ENCODE data around the gene TBC1D2B. TPM values are rescaled to one million over a fixed set of nuclear protein-coding genes. Genes with fewer than 3 reads are reported as not detected.

TBC1D2B gene
- polyA plus RNA-seq, 1 donor: 26.7 TPM

DNA sequence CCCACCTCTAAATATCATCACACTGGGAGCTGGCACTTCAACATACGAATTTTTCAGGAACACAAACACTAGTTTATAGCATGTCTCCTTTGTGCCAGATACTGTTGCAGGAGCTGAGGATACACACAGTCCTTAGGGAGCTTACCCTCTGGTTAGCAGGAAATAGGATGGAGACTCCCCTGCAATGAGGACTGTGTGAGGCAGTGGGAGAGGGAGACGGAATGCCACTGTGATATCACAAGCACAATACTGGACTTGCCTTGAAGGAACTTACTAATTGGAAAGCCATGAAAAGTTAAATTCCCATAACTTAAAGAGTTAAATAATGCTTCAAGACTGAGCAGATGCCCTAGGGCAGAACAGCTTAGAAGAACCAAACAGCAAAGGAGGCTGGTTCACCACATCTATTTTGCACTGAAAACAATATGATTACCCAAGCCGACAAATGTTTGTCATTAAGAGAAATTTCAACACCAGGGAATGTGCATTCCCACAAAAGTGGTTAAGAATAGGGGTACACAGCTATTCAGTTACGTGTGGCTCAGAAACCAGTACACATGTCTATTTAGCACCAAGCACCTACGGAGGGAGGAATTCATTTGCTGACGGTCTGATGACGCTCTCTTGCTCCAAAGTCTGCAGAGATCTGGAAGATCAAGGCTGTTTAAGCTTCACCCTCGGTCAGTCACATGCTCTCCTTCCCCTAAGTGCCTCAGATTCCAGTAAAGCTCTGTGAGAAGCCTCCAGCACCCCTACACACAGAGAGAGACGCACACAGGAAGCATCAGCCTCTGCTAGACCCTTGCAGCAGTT lies 5.2 kb downstream of the TBC1D2B start:
- no peak for DNase-seq

- DNase-seq: no peak
Measured at GRCh38 chr15:78071383-78071782, 6.1 kb downstream of the TBC1D2B start.

- no peak for DNase-seq
Measured at GRCh38 chr15:78070049-78070700, 7.3 kb downstream of the TBC1D2B start.

DNA sequence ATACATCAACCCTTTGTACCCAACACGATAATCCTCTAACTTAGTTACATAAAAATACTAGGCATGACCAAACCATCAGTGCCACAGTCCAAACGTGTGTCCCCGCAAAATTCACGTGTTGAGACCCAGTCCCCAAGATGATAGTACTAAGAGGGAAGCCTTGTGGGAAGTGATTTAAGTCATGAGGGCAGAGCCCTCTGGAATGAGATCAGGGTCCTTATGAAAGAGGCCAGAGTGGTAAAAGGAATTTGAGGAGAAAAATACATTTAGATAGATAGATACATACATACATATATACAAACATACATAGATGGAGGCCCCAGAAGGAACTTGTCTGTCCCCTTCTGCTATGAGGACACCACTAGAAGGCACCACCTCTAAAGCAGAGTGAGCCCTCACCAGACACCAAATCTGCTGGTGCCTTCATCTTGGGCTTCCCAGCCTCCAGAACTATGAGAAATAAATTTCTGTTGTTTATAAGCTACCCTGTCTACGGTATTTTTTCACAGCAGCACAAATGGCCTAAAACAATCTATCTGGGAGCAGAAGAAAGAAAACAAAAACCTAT lies 8.0 kb downstream of the TBC1D2B start:
- DNase-seq: no peak

DNA sequence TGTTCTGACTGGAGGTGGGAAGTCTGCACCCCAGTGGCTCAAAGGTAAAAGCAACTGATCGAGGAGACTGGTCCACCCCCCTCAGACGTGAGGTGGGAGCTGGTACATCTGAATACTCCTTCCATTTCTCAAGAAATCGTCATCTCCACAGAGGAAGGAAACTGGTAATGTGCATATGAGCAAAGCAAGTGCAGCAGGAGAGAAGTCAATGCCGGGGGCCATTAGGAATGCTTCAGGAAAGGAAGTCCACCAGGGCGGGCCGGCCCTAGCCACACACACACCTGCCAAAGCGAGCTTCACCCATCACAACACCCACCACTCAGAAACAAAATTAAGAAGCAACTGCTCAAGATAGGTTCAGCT lies 8.5 kb downstream of the TBC1D2B start:
- DNase-seq: no peak

DNA sequence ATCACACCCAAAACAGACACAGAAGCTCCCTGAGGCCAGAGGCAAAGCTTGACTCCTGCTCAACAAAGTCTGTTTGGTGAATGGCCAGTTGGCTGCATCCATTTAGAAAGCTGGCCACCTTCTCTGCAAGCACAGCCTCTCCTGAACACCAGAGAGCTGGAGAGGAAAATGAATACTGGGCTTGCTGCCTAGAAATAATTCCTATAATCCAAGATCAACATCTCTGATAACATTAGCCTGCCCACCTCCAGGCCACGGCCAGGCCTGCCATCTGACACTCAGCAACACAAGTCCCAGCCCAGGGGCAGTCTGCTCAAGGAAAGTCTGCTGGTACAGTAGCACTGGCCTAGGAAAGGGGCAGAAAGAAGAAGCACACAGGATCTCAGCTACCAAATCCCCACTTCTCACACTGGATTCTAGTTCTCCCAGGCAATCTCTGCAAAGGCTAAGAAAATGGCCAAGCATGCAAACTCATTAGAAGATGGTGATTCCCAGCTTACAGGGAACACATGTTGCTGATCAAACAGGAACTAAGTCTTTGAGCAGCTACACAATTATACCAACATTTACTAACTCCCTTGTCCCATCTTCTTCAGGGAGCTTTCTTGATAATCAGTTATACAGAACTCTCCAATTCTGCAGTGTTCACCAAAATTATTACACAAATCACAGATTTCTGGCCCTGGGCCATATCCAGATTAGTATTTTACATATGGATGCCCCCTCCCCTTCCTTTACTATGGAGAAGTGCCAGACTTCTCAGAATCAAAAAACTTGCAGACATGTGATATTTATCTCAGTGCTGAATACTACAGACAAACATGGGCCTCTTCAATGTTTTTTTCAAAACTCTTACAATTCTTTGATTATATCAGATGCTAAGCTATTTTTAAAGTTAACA lies 9.9 kb downstream of the TBC1D2B start:
- DNase-seq: no peak

- no peak for DNase-seq
Measured at GRCh38 chr15:78065973-78066946, 11.3 kb downstream of the TBC1D2B start.

- DNase-seq: no peak
Measured at GRCh38 chr15:78065284-78065872, 12.1 kb downstream of the TBC1D2B start.

DNA sequence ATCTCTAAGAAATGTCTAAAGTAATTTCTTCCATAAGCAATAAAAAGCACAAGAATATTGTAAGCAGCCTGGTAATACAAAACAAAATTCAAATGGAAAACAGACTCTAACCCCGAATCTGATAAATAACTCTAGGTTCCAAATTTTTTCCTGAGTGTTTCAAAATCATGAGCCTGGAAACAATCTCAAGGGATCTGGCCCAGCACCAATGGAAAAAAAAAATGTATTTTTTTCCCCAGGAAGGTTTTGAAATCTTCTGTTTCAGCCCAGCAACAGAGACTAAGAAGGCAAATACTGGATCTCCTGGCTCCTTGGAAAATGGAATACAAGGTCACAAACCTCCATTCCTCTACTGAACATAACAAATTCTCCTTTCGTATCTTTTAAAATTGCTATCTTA lies 13.0 kb downstream of the TBC1D2B start:
- peak; percentile 74 for DNase-seq

GRCh38 chr15:78063970-78064385 lies 13.5 kb downstream of the TBC1D2B start:
- DNase-seq: no peak

- no peak for DNase-seq
Measured at GRCh38 chr15:78063217-78063616, 14.3 kb downstream of the TBC1D2B start.

GRCh38 chr15:78061963-78062427 lies 15.5 kb downstream of the TBC1D2B start:
- no peak for DNase-seq

DNA sequence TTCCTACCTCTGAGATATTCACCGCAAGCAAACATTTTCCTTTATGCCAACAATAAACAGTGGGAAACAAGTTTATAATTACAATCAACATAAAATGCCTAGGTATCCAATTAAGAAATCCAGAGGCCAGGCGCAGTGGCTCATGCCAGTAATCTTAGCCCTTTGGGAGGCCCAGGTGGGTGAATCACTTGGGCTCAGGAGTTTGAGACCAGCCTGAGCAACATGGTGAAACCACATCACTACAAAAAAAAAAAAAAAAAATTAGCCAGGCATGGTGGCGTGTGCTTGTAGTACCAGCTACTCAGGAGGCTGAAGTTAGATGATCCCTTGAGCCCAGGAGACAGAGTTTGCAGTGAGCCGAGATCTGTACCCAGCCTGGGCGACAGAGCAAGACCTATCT lies 17.3 kb downstream of the TBC1D2B start:
- DNase-seq: no peak

- DNase-seq: no peak
Measured at GRCh38 chr15:78059110-78059839, 18.2 kb downstream of the TBC1D2B start.

- DNase-seq: no peak
Measured at GRCh38 chr15:78058401-78058935, 19.0 kb downstream of the TBC1D2B start.

DNA sequence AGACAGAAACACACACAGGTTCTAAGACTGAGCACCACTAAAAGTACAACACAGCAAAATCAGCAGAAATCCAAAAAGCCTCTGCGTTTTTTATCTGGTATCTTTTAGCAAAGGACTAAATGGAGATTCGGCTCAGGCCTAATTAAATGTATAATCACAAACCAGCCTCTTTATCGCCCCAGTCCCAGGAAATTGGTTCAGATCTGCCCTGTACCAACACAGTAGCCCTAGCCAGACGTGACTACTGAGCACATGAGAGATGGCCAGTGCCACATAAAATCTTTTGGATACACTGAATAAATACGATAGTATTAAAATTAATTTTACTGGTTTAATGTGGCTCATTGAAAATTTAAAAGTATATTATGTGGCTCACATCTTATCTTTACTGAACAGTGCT lies 19.7 kb downstream of the TBC1D2B start:
- no peak for DNase-seq

DNA sequence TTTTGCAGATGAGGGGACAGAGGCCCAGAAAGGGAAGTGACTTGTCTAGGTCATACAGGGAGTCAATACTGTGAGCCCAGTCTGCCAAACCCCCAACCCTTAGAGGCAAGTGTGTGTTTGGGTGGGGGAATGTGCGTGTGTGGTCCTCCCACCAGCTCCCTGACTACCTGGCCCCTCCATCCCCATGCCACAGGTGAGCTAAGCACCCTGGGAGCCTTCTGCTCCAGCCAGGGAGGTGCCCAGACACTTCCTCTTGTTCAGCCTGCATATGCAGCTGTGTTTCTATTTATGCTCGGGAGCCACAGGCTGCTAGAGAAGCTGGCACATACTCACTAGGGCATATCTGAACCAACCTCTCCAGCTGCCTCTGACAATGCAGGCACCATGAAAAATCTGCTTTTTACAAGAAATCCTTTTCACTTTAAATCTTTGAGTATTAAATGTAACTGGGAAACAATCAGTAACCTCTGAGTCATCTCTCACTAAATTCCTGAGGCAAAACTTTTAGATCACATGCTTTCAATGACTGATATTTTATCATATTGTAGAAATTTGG lies 20.7 kb downstream of the TBC1D2B start:
- DNase-seq: no peak

DNA sequence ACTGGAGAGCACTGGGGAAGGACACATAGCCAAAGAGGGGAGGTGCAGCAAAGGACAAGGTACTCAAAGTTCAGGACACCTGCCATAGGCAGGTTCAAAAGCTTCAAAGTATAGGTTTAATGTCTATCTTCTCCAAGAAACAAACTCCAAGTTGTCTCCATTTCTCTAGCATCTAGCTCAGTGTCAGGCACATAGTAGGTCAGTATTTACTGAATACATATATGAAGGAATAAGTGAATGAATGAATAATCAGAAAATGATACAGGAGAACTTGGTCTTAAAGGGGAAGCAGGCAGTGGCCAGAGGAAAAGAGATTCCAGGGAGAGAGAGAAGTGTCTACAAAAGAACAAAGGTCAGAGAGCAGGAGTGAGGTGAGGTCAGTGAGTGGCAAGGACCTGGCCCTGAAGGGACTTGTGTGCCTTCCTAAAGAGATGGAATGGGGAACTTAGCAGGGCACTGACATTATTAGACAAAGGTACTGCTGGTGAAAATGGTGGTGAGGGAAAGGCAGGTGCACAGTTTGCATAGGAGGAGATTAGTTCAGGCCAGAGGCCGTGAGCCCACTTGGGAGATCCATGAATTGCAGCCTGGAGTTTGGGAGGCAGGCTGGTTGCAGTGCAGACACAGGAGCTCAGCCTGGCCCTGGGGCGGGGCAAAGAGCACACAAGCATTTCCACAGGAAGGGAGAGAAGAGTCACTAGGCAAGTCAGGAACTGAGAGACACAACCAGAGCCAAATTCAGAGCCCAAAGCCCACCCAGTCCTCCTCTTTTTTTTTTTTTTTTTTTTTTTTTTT lies 21.4 kb downstream of the TBC1D2B start:
- DNase-seq: no peak

GRCh38 chr15:78054966-78055365 lies 22.5 kb downstream of the TBC1D2B start:
- DNase-seq: no peak
